ENCODE results near the gene RASSF3. TPM values are rescaled to one million over a fixed set of nuclear protein-coding genes. Genes with fewer than 3 reads are reported as not detected.

RASSF3 gene
- total and polyA plus RNA-seq, 2 of the 13 experiments (the other 11 are each of a cell fraction or from before 2014, with no cell fraction given): 15.5 to 16.0 TPM

DNA sequence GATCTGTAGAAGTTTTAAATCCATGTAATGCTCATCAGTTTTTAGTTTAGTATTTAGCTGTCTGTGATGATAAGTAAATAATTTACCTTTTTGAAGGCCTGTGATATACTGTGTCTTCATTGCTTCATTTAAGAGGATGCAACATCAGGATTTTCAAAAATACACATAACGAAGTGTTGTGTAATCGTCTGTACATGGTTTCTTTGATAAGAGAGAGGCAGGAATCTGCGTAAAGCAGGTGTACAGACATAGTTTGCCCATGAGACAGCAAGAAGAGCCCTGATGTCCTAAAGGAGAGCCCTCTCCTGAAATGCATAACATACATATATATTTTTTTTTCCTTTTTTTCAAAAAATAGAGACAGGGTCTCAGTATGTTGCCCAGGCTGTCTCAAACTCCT is 44.8 kb downstream of the RASSF3 start (continued):
- TF ChIP-seq, protein P1, sequence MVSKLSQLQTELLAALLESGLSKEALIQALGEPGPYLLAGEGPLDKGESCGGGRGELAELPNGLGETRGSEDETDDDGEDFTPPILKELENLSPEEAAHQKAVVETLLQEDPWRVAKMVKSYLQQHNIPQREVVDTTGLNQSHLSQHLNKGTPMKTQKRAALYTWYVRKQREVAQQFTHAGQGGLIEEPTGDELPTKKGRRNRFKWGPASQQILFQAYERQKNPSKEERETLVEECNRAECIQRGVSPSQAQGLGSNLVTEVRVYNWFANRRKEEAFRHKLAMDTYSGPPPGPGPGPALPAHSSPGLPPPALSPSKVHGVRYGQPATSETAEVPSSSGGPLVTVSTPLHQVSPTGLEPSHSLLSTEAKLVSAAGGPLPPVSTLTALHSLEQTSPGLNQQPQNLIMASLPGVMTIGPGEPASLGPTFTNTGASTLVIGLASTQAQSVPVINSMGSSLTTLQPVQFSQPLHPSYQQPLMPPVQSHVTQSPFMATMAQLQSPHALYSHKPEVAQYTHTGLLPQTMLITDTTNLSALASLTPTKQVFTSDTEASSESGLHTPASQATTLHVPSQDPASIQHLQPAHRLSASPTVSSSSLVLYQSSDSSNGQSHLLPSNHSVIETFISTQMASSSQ (IDR thresholded peaks at IDR 0.05; ENCODE audit: low read depth): peak; percentile 35; the same call in 1 of the 2 replicates
- TF ChIP-seq, protein P1 (CRISPR knock-in tag; IDR thresholded peaks at IDR 0.05; ENCODE audit: borderline replicate concordance): no peak
- peak; percentile 72 for TF ChIP-seq NCOA2 (CRISPR knock-in tag; IDR thresholded peaks at IDR 0.05)
- TF ChIP-seq, protein P2, sequence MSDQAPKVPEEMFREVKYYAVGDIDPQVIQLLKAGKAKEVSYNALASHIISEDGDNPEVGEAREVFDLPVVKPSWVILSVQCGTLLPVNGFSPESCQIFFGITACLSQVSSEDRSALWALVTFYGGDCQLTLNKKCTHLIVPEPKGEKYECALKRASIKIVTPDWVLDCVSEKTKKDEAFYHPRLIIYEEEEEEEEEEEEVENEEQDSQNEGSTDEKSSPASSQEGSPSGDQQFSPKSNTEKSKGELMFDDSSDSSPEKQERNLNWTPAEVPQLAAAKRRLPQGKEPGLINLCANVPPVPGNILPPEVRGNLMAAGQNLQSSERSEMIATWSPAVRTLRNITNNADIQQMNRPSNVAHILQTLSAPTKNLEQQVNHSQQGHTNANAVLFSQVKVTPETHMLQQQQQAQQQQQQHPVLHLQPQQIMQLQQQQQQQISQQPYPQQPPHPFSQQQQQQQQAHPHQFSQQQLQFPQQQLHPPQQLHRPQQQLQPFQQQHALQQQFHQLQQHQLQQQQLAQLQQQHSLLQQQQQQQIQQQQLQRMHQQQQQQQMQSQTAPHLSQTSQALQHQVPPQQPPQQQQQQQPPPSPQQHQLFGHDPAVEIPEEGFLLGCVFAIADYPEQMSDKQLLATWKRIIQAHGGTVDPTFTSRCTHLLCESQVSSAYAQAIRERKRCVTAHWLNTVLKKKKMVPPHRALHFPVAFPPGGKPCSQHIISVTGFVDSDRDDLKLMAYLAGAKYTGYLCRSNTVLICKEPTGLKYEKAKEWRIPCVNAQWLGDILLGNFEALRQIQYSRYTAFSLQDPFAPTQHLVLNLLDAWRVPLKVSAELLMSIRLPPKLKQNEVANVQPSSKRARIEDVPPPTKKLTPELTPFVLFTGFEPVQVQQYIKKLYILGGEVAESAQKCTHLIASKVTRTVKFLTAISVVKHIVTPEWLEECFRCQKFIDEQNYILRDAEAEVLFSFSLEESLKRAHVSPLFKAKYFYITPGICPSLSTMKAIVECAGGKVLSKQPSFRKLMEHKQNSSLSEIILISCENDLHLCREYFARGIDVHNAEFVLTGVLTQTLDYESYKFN (CRISPR knock-in tag; conservative IDR thresholded peaks at IDR 0.05): peak; percentile 40; the same call in 1 of the 2 replicates
- TF ChIP-seq ZNF740 (CRISPR knock-in tag; IDR thresholded peaks at IDR 0.05): no peak
- TF ChIP-seq GATAD2A (CRISPR knock-in tag; IDR thresholded peaks at IDR 0.05): peak; percentile 87
- peak; percentile 58; the same call in 1 of the 2 replicates for TF ChIP-seq RERE (CRISPR knock-in tag; IDR thresholded peaks at IDR 0.05; ENCODE audit: low read depth)
- TF ChIP-seq NR2F6 (IDR thresholded peaks at IDR 0.05): 0 out of 2 replicates have a peak, but pooled peaks have one; percentile 14
- TF ChIP-seq NR2F6 (CRISPR knock-in tag; IDR thresholded peaks at IDR 0.05): peak; percentile 31

Measured in HepG2 (cell line).